H9 (cell line): Measurements from ENCODE around the gene BCL11B. TPM values are rescaled to one million over a fixed set of nuclear protein-coding genes. Genes with fewer than 3 reads are reported as not detected.

Source experiments
- DNase-seq: peaks from one replicate; pipeline ENCODE4 v3.0.0-alpha.2; 2017
- H2AFZ ChIP-seq: one replicate; pipeline ENCODE4 v1.6.1; 2013; ENCODE audit warnings: mild to moderate bottlenecking, low read length, control low read depth, moderate library complexity
- H2AK5ac ChIP-seq: 2 replicates; pipeline ENCODE4 v1.6.1; 2013; ENCODE audit warnings: low read length, control low read depth, mixed read lengths; ENCODE audit not compliant: insufficient read length
- H2BK120ac ChIP-seq: one replicate; pipeline ENCODE4 v1.6.1; 2013; ENCODE audit warnings: low read depth, mild to moderate bottlenecking, low read length, control low read depth, inconsistent platforms; ENCODE audit not compliant: poor library complexity, severe bottlenecking
- H2BK12ac ChIP-seq: 2 replicates; pipeline ENCODE4 v1.6.1; 2013; ENCODE audit warnings: low read length, control low read depth, mixed read lengths, low read depth; ENCODE audit not compliant: insufficient read length
- H2BK15ac ChIP-seq: 2 replicates; pipeline ENCODE4 v1.6.1; 2013; ENCODE audit warnings: low read depth, low read length, control low read depth
- H2BK20ac ChIP-seq: one replicate; pipeline ENCODE4 v1.6.1; 2013; ENCODE audit warnings: low read depth, mild to moderate bottlenecking, low read length, control low read depth, inconsistent platforms; ENCODE audit not compliant: poor library complexity, severe bottlenecking
- H2BK5ac ChIP-seq: 2 replicates; pipeline ENCODE4 v1.6.1; 2013; ENCODE audit warnings: low read length, control low read depth, mixed read lengths; ENCODE audit not compliant: insufficient read length
- H3K14ac ChIP-seq: 2 replicates; pipeline ENCODE4 v1.6.1; 2013; ENCODE audit warnings: low read length, control low read depth; ENCODE audit not compliant: insufficient read depth
- H3K18ac ChIP-seq: 2 replicates; pipeline ENCODE4 v1.6.1; 2013; ENCODE audit warnings: low read depth, mild to moderate bottlenecking, mixed read lengths, low read length, control low read depth; ENCODE audit not compliant: insufficient read length
- H3K23ac ChIP-seq: 2 replicates; pipeline ENCODE4 v1.6.1; 2013; ENCODE audit warnings: low read length, control low read depth, mixed read lengths, low read depth; ENCODE audit not compliant: insufficient read length
- H3K23me2 ChIP-seq: 2 replicates; pipeline ENCODE4 v1.6.1; 2013; ENCODE audit warnings: low read depth, mild to moderate bottlenecking, mixed read lengths, low read length, control low read depth; ENCODE audit not compliant: insufficient read length, poor library complexity, severe bottlenecking
- H3K27ac ChIP-seq: 2 replicates; pipeline ENCODE4 v1.5.1; 2013; ENCODE audit warnings: low read length, control low read depth, mixed read lengths, low read depth; ENCODE audit not compliant: insufficient read length
- H3K27me3 ChIP-seq: 2 replicates; pipeline ENCODE4 v1.6.1; 2013; ENCODE audit warnings: low read length, control low read depth, inconsistent platforms; ENCODE audit not compliant: insufficient read depth
- H3K4ac ChIP-seq: 2 replicates; pipeline ENCODE4 v1.6.1; 2013; ENCODE audit warnings: low read depth, mild to moderate bottlenecking, control low read depth, inconsistent platforms, low read length, moderate library complexity
- H3K4me1 ChIP-seq: 2 replicates; pipeline ENCODE4 v1.6.1; 2013; ENCODE audit warnings: low read length, control low read depth, inconsistent platforms; ENCODE audit not compliant: insufficient read depth
- H3K4me2 ChIP-seq: 2 replicates; pipeline ENCODE4 v1.6.1; 2013; ENCODE audit warnings: low read length, control low read depth, mixed read lengths; ENCODE audit not compliant: insufficient read length, insufficient read depth
- H3K56ac ChIP-seq: 2 replicates; pipeline ENCODE4 v1.6.1; 2013; ENCODE audit warnings: low read depth, mild to moderate bottlenecking, mixed read lengths, low read length, control low read depth; ENCODE audit not compliant: insufficient read length
- H3K79me1 ChIP-seq: 2 replicates; pipeline ENCODE4 v1.6.1; 2013; ENCODE audit warnings: low read depth, mild to moderate bottlenecking, moderate library complexity, low read length, control low read depth, inconsistent platforms; ENCODE audit not compliant: insufficient read depth, poor library complexity, severe bottlenecking
- H3K79me2 ChIP-seq: 2 replicates; pipeline ENCODE4 v1.6.1; 2013; ENCODE audit warnings: low read length, control low read depth, inconsistent platforms; ENCODE audit not compliant: insufficient read depth
- H3K9ac ChIP-seq: 2 replicates; pipeline ENCODE4 v1.6.1; 2013; ENCODE audit warnings: low read length, control low read depth, mixed read lengths; ENCODE audit not compliant: insufficient read length; ENCODE audit errors: extremely low read depth
- H3K9me3 ChIP-seq: one replicate; pipeline ENCODE4 v1.6.1; 2013; ENCODE audit warnings: low read depth, low read length, inconsistent platforms; ENCODE audit not compliant: control insufficient read depth
- H3T11ph ChIP-seq: one replicate; pipeline ENCODE4 v1.6.1; 2013; ENCODE audit warnings: mild to moderate bottlenecking, low read length, control low read depth, inconsistent platforms
- H4K20me1 ChIP-seq: one replicate; pipeline ENCODE4 v1.6.1; 2013; ENCODE audit not compliant: control insufficient read depth, insufficient read length, insufficient read depth
- H4K5ac ChIP-seq: 2 replicates; pipeline ENCODE4 v1.6.1; 2013; ENCODE audit warnings: low read depth, mild to moderate bottlenecking, mixed read lengths, low read length, control low read depth; ENCODE audit not compliant: insufficient read length
- H4K8ac ChIP-seq: replicated peaks from 2 replicates; pipeline ENCODE4 v1.6.1; 2013; ENCODE audit warnings: low read length, control low read depth, mixed read lengths, low read depth; ENCODE audit not compliant: insufficient read length
- H4K91ac ChIP-seq: 2 replicates; pipeline ENCODE4 v1.6.1; 2013; ENCODE audit warnings: low read depth, mild to moderate bottlenecking, moderate library complexity, mixed read lengths, low read length, control low read depth; ENCODE audit not compliant: insufficient read length
- H3K27ac Mint-ChIP-seq, 3 experiments: 2 replicates in 2 of 3; 3 replicates in 1 of 3; pipeline ENCODE4 v1.8.0; 2020 to 2021; ENCODE audit warnings: mixed read lengths in 3 of 3, mild to moderate bottlenecking in 1 of 3, moderate library complexity in 1 of 3
- H3K27me3 Mint-ChIP-seq: 2 replicates; pipeline ENCODE4 v1.8.0; 2021; ENCODE audit warnings: low read depth, mild to moderate bottlenecking, moderate library complexity, mixed read lengths
- H3K36me3 Mint-ChIP-seq, 3 experiments: 2 replicates in 2 of 3; 3 replicates in 1 of 3; pipeline ENCODE4 v1.8.0; 2020 to 2021; ENCODE audit warnings: low read depth in 3 of 3, mixed read lengths in 3 of 3; ENCODE audit not compliant: insufficient read depth in 1 of 3
- H3K4me1 Mint-ChIP-seq, 2 experiments: 2 replicates each; pipeline ENCODE4 v1.8.0; 2020; ENCODE audit warnings: mixed read lengths in 2 of 2
- H3K4me3 Mint-ChIP-seq, 2 experiments: 2 replicates in 1 of 2; 3 replicates in 1 of 2; pipeline ENCODE4 v1.8.0; 2020 to 2021; ENCODE audit warnings: mild to moderate bottlenecking in 2 of 2, mixed read lengths in 2 of 2, moderate library complexity in 1 of 2
- H3K9me3 Mint-ChIP-seq, 2 experiments: 2 replicates in 1 of 2; 3 replicates in 1 of 2; pipeline ENCODE4 v1.8.0; 2020; ENCODE audit warnings: mild to moderate bottlenecking in 2 of 2, mixed read lengths in 2 of 2, moderate library complexity in 1 of 2
- WGBS: extraction: QIAGEN DNeasy Blood & Tissue Kit; methylation state at CpG from one replicate; pipeline ENCODE4 v1.1.7; 2013; ENCODE audit warnings: missing lambda C conversion rate, low lambda C conversion rate, mixed read lengths; ENCODE audit not compliant: insufficient read length; ENCODE audit errors: extremely low coverage; 5-methylcytosine and 5-hydroxymethylcytosine counted together
- total RNA-seq: library from RNA; stranded (reverse); gene quantifications from 2 replicates; pipeline ENCODE4 v1.2.1, GENCODE V29; 2021
- TF ChIP-seq, protein P1 (sequence below): fragments of 200-600 bp; sonication (generic); conservative IDR thresholded peaks from 3 replicates; pipeline ENCODE4 v1.8.0; 2021; ENCODE audit warnings: antibody characterized with exemption, mild to moderate bottlenecking

The BCL11B gene
- total RNA-seq, 1 experiment from 2014 or later: 4.9 TPM

GRCh38 chr14:99272632-99272898 is 568 bp upstream of the BCL11B start:
- H2AK5ac ChIP-seq: no peak overlapping the region
- no peaks in the 10 kb centered on the region; the same call in 1 of the 2 replicates for H3K79me2 ChIP-seq
- no CpG with 5 or more reads among the region's 10 CpGs for WGBS
- H3K27me3 ChIP-seq: no peaks in the 10 kb centered on the region; the same call in 1 of the 2 replicates
- TF ChIP-seq, protein P1, sequence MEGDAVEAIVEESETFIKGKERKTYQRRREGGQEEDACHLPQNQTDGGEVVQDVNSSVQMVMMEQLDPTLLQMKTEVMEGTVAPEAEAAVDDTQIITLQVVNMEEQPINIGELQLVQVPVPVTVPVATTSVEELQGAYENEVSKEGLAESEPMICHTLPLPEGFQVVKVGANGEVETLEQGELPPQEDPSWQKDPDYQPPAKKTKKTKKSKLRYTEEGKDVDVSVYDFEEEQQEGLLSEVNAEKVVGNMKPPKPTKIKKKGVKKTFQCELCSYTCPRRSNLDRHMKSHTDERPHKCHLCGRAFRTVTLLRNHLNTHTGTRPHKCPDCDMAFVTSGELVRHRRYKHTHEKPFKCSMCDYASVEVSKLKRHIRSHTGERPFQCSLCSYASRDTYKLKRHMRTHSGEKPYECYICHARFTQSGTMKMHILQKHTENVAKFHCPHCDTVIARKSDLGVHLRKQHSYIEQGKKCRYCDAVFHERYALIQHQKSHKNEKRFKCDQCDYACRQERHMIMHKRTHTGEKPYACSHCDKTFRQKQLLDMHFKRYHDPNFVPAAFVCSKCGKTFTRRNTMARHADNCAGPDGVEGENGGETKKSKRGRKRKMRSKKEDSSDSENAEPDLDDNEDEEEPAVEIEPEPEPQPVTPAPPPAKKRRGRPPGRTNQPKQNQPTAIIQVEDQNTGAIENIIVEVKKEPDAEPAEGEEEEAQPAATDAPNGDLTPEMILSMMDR: no peak
- H3K4ac ChIP-seq: no peak overlapping the region
- H3K79me1 ChIP-seq: no peaks in the 10 kb centered on the region
- H2AFZ ChIP-seq: no peak overlapping the region
- DNase-seq: no peak
- no peaks in the 10 kb centered on the region for H4K20me1 ChIP-seq
- no peak overlapping the region for H2BK120ac ChIP-seq
- H2BK15ac ChIP-seq: no peak overlapping the region
- no peak overlapping the region for H4K5ac ChIP-seq
- no peak overlapping the region for H3K56ac ChIP-seq
- H3K4me3 Mint-ChIP-seq: peak overlapping the region; percentile 80 to 84
- peaks cover 43% of the 10 kb centered on the region for H3K27me3 Mint-ChIP-seq
- no peak overlapping the region for H2BK12ac ChIP-seq
- H3K23me2 ChIP-seq: peaks cover 33% of the 10 kb centered on the region
- peak overlapping the region in 2 of 3 experiments; percentile 12 to 68; a peak in 1 of 7 replicates for H3K27ac Mint-ChIP-seq
- H2BK20ac ChIP-seq: no peak overlapping the region
- no peak overlapping the region for H4K8ac ChIP-seq
- no peak overlapping the region for H3K9ac ChIP-seq
- H3K14ac ChIP-seq: no peak overlapping the region
- no peaks in the 10 kb centered on the region for H3K36me3 Mint-ChIP-seq
- peaks cover 36 to 62% of the 10 kb centered on the region in 2 experiments for H3K4me1 Mint-ChIP-seq
- H3K4me2 ChIP-seq: peak overlapping the region; percentile 98
- no peak overlapping the region for H3K27ac ChIP-seq
- H3K9me3 Mint-ChIP-seq: peaks cover 0 to 4% of the 10 kb centered on the region in 2 experiments; a peak in 1 of 5 replicates
- no peak overlapping the region for H3K18ac ChIP-seq
- no peak overlapping the region for H2BK5ac ChIP-seq
- no peak overlapping the region for H3T11ph ChIP-seq
- H4K91ac ChIP-seq: no peak overlapping the region
- no peaks in the 10 kb centered on the region for H3K9me3 ChIP-seq
- 0 out of 2 replicates have a peak, but pooled peaks cover 10% of the 10 kb centered on the region for H3K4me1 ChIP-seq
- H3K23ac ChIP-seq: no peak overlapping the region
